Thyroid gland (tissue), 4 donors: Measurements from ENCODE around the gene MRPS24. TPM values are rescaled to one million over a fixed set of nuclear protein-coding genes. Genes with fewer than 3 reads are reported as not detected.

Experiments
- DNase-seq, 2 donors: peaks; one replicate each; pipeline ENCODE4 v3.0.0-alpha.2; 2019
- H3K27ac ChIP-seq, 3 donors: fragments of 200-600 bp; sonication (generic); 1 replicate in 2 of 3; 2 replicates in 1 of 3; pipeline ENCODE4 v1.5.1; 2016 to 2019; ENCODE audit warnings: mild to moderate bottlenecking in 1 of 3, moderate library complexity in 1 of 3
- H3K27me3 ChIP-seq: fragments of 200-600 bp; sonication (generic); one replicate; pipeline ENCODE4 v1.5.1; 2019
- H3K36me3 ChIP-seq, 2 donors: fragments of 200-600 bp; sonication (generic); one replicate each; pipeline ENCODE4 v1.5.1; 2016 to 2019
- H3K4me1 ChIP-seq, 2 donors: fragments of 200-600 bp; sonication (generic); one replicate each; pipeline ENCODE4 v1.5.1; 2017 to 2019
- H3K4me3 ChIP-seq, 3 donors: fragments of 200-600 bp; sonication (generic); replicated peaks in 1 of 3; 1 replicate in 2 of 3; 2 replicates in 1 of 3; pipeline ENCODE4 v1.5.1; 2016; ENCODE audit warnings: mild to moderate bottlenecking in 1 of 3
- H3K9me3 ChIP-seq: fragments of 200-600 bp; sonication (generic); one replicate; pipeline ENCODE4 v1.5.1; 2017
- POLR2A ChIP-seq, 2 donors: fragments of 450-650 bp; IDR thresholded peaks; one replicate each; pipeline ENCODE4 v1.6.1; 2017; ENCODE audit warnings: antibody characterized with exemption in 2 of 2, mild to moderate bottlenecking in 2 of 2, moderate library complexity in 1 of 2
- WGBS, 2 donors: methylation state at CpG; one replicate each; pipeline ENCODE4 v1.1.5; 2017; 5-methylcytosine and 5-hydroxymethylcytosine counted together
- intact Hi-C: fragments of 100-400 bp; cut with DNase I; formaldehyde crosslinking; loops from one replicate; pipeline ENCODE4 v1.15.1; 2023
- total RNA-seq, 4 donors: library from RNA; depleted of rRNA; stranded (reverse); fragments of >200 nt; gene quantifications; one replicate each; pipeline ENCODE4 v1.2.3, GENCODE V29; 2016
- TF ChIP-seq, protein P1 (sequence below), 6 experiments: fragments of 200-600 bp in 3 of 6; fragments of 450-650 bp in 3 of 6; sonication (generic) in 3 of 6; IDR thresholded peaks; one replicate each; pipeline ENCODE4 v1.5.1; 2016 to 2019; ENCODE audit warnings: antibody characterized with exemption in 6 of 6, mild to moderate bottlenecking in 2 of 6, inconsistent platforms in 1 of 6, moderate library complexity in 1 of 6

The MRPS24 gene
- total RNA-seq, 4 donors from 2014 or later, result 52.2 to 110 (median 88.7) TPM

DNA sequence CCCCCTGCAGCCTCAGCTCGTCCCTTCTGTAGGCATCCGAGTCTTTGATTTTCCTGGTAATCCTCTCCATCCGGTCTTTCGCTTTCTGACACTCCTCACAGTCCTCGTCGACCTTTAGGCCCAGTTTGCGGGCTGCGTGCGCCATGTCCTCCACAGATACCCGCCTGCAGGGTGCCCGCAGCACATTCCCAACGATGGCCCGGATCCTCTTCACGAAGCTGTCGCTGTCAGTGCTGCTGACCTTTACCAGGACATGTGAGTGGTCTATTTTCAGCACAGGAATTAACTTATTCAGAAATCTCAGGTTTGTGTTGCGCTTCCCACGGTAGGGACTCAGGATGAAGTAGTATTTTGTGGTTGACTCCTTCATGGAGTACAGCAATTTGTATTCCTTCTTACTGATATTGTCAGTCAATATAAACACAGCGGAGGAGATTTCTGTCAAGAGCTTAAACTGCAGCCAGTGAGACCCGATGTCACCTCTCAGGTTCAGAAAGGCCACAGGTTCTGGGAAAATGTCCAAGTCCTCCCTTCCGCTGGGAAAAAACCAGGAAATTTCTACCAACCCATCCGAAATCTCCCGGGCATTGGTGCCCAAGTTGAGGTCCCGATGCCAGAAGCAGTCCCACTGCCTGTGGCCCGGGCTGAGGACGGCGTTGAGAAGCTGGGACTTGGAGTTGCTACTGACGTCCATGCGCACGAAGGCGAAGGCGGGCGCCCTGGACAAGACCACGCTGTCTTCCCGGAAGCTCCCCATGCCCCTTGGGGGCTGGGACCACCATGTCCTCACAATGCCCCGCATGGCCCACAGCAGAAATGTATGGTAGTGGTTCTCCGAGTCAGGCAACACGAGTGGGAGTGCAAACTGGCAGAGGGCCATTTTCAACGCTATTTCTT lies 8.9 kb upstream of the MRPS24 start:
- H3K9me3 ChIP-seq, result no peaks in the 10 kb centered on the region
- 92 to 94% methylated on average over 34 to 38 of the region's 38 CpGs for WGBS, 2 donors
- TF ChIP-seq, protein P1, sequence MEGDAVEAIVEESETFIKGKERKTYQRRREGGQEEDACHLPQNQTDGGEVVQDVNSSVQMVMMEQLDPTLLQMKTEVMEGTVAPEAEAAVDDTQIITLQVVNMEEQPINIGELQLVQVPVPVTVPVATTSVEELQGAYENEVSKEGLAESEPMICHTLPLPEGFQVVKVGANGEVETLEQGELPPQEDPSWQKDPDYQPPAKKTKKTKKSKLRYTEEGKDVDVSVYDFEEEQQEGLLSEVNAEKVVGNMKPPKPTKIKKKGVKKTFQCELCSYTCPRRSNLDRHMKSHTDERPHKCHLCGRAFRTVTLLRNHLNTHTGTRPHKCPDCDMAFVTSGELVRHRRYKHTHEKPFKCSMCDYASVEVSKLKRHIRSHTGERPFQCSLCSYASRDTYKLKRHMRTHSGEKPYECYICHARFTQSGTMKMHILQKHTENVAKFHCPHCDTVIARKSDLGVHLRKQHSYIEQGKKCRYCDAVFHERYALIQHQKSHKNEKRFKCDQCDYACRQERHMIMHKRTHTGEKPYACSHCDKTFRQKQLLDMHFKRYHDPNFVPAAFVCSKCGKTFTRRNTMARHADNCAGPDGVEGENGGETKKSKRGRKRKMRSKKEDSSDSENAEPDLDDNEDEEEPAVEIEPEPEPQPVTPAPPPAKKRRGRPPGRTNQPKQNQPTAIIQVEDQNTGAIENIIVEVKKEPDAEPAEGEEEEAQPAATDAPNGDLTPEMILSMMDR (IDR thresholded peaks at IDR 0.05), result no peak
- TF ChIP-seq POLR2A (IDR thresholded peaks at IDR 0.05), result no peak
- intact Hi-C loops, result no loop called here
- no peaks in the 10 kb centered on the region for H3K27me3 ChIP-seq
- no peak overlapping the region for H3K4me3 ChIP-seq
- H3K4me1 ChIP-seq, result no peaks in the 10 kb centered on the region
- H3K36me3 ChIP-seq, result peaks cover 49 to 56% of the 10 kb centered on the region in 2 donors
- DNase-seq, result no peak
- H3K27ac ChIP-seq, result no peak overlapping the region

DNA sequence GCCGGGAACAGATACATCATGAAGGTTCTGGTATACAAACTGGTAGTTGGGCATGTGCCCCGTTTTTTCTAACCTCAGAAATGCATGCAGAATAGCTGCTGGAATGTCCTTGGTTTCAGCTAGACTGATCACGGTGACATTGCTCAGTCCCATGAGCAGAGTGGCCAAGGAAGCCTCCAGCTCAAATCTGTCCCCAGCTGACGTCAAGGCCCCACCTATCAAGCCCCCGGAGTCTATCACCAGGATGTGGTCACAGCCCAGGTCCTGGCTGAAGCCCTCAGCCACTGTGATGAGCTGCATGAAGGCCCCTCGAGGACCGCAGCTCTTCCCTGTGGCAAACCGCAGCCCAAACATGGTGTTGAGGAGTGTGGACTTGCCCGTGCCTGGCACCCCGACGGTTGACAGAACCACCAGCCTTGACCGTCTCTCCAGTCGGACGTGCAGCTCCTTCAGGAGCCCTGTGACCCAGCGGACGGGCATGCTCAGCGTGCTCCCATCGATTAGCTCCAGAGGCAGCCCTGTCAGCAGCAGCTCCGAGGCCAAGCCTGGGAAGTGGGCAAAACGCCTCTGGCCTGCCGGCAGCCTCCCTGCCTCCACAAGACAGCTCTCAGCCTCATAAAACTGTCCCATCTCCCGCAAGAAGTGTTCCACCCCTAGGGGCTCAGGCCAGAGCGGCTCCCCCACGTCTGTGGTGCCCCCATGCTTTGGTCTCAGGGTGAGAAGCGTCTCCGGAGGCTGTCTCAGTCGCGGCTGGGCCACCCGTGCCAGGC lies 7.8 kb upstream of the MRPS24 start:
- Histone ChIP-seq H3K36me3 (peaks cover 49 to 56% of the 10 kb centered on the region in 2 donors), H3K4me1 (peaks cover 0 to 5% of the 10 kb centered on the region in 2 donors), H3K27me3 (no peaks in the 10 kb centered on the region), H3K4me3 (no peak overlapping the region), H3K9me3 (no peaks in the 10 kb centered on the region), H3K27ac (no peak overlapping the region)
- intact Hi-C loops, result no loop called here
- TF ChIP-seq POLR2A (IDR thresholded peaks at IDR 0.05), result no peak
- TF ChIP-seq, protein P1 (IDR thresholded peaks at IDR 0.05), result no peak
- DNase-seq, result no peak
- 89 to 97% methylated on average over 11 to 26 of the region's 29 CpGs for WGBS, 2 donors

DNA sequence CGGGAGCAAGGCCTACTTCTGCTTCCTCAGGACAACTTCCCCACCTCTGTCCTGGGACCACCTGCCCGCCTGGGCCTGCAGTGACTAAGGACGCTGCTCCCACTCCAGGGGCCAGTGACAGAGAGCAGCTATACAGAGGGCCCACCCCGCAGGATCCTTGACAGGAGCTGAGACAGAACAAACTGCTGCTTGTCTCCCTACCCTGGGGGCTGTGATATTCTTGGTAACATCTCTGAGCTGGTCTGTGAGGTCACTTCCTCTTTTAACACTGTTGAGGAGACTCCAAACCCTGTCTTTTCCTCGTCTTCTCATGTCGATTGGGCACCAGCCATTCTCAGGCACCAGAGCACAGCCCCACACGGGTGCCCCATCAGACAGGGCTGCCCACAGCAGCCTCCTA lies 6.9 kb upstream of the MRPS24 start:
- WGBS, 2 donors, result 84 to 86% methylated on average over 7 of the region's 7 CpGs
- no peak overlapping the region for H3K4me3 ChIP-seq
- DNase-seq, result no peak
- no peak overlapping the region for H3K27ac ChIP-seq
- H3K9me3 ChIP-seq, result no peaks in the 10 kb centered on the region
- peaks cover 0 to 7% of the 10 kb centered on the region in 2 donors for H3K4me1 ChIP-seq
- intact Hi-C loops, result no loop called here
- no peak for TF ChIP-seq POLR2A (IDR thresholded peaks at IDR 0.05)
- TF ChIP-seq, protein P1 (IDR thresholded peaks at IDR 0.05), result no peak
- H3K36me3 ChIP-seq, result peaks cover 49 to 54% of the 10 kb centered on the region in 2 donors
- H3K27me3 ChIP-seq, result no peaks in the 10 kb centered on the region

DNA sequence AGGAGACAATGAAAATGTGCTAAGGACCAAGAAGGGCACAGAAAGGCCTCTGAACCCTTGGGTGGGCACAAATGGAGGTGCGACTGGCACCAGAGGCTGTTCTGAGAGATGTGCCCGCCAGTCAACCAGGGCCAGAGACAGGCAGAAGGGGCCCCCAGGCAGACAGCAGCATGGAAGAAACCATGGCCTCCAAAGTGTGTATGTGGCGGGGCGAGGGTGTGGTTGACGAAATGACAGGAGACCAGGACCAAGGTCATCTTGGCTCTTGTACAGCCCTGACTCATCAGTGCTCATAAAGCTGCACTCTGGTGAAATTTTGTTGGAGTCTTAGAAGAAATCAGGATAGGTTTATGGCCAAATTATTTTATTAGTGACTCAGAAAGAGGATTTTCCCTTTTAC lies 4.0 kb upstream of the MRPS24 start:
- Histone ChIP-seq H3K27me3 (no peaks in the 10 kb centered on the region), H3K4me3 (no peak overlapping the region), H3K36me3 (peaks cover 24 to 32% of the 10 kb centered on the region in 2 donors), H3K4me1 (peaks cover 5 to 18% of the 10 kb centered on the region in 2 donors), H3K27ac (peak overlapping the region in 2 of 3 donors; percentile 13 to 40), H3K9me3 (no peaks in the 10 kb centered on the region)
- no peak for TF ChIP-seq POLR2A (IDR thresholded peaks at IDR 0.05)
- TF ChIP-seq, protein P1 (IDR thresholded peaks at IDR 0.05), result no peak
- WGBS, 2 donors, result 95% methylated on average over 5 of the region's 5 CpGs
- DNase-seq, result no peak
- intact Hi-C loops, result no loop called here
